IMR-90 (cell line): ENCODE data around the gene RALGAPA1. TPM values are rescaled to one million over a fixed set of nuclear protein-coding genes. Genes with fewer than 3 reads are reported as not detected.
A peak's percentile ranks its signal among the peaks of the same experiment; 100 is the strongest.

Source experiments
- ATAC-seq: fragments of 200-7000 bp; cut with Tn5 transposase; 2 replicates; pipeline ENCODE4 v1.9.1; 2020; ENCODE audit warnings: low read depth, mild to moderate bottlenecking, moderate library complexity
- BruUV-seq: library from RNA; stranded (reverse); fragments of 400-500 nt; replicated peaks from 2 replicates; lab custom pipeline; 2021; lab: Mats Ljungman, UMichigan
- CTCF ChIA-PET: fragments of 300-600 bp; formaldehyde crosslinking; extraction: SDS; loops from one replicate; lab custom pipeline; 2021; ENCODE audit warnings: antibody characterized with exemption; lab: Yijun Ruan, JAX
- POLR2A ChIA-PET: fragments of 300-600 bp; sonication (Branson Sonifier 250); formaldehyde crosslinking; loops from one replicate; lab custom pipeline; 2022; ENCODE audit warnings: antibody characterized with exemption; ENCODE audit not compliant: unreplicated experiment; lab: Charles Lee
- DNase-seq: peaks from one replicate; pipeline ENCODE4 v3.0.0; 2013
- H2AFZ ChIP-seq: replicated peaks from 2 replicates; pipeline ENCODE3; 2013; ENCODE audit warnings: low read length, mild to moderate bottlenecking; ENCODE audit not compliant: poor library complexity
- H2AK5ac ChIP-seq: 2 replicates; pipeline ENCODE4 v1.6.1; 2013; ENCODE audit warnings: low read depth, low read length, inconsistent platforms
- H2AK9ac ChIP-seq: replicated peaks from 2 replicates; pipeline ENCODE3; 2013; ENCODE audit warnings: mild to moderate bottlenecking, low read depth, low read length, moderate library complexity; ENCODE audit not compliant: poor library complexity
- H2BK120ac ChIP-seq: 2 replicates; pipeline ENCODE4 v1.6.1; 2013; ENCODE audit warnings: low read depth, low read length, inconsistent platforms
- H2BK15ac ChIP-seq: 3 replicates; pipeline ENCODE4 v1.6.1; 2013; ENCODE audit warnings: low read depth, low read length, inconsistent platforms
- H2BK20ac ChIP-seq: 2 replicates; pipeline ENCODE4 v1.6.1; 2013; ENCODE audit warnings: low read depth, mild to moderate bottlenecking, inconsistent platforms, low read length, moderate library complexity
- H2BK5ac ChIP-seq: 2 replicates; pipeline ENCODE4 v1.6.1; 2013; ENCODE audit warnings: mild to moderate bottlenecking, low read depth, low read length, inconsistent platforms; ENCODE audit not compliant: poor library complexity, severe bottlenecking
- H3K14ac ChIP-seq: replicated peaks from 2 replicates; pipeline ENCODE4 v1.6.1; 2013; ENCODE audit warnings: low read depth, low read length, inconsistent platforms
- H3K18ac ChIP-seq: 2 replicates; pipeline ENCODE4 v1.6.1; 2013; ENCODE audit warnings: low read depth, low read length, control low read depth
- H3K23ac ChIP-seq: 2 replicates; pipeline ENCODE4 v1.6.1; 2013; ENCODE audit warnings: low read depth, low read length, inconsistent platforms
- H3K27ac ChIP-seq: 2 replicates; pipeline ENCODE4 v1.5.1; 2013; ENCODE audit warnings: mild to moderate bottlenecking, control low read depth, low read length; ENCODE audit not compliant: insufficient read depth
- H3K27me3 ChIP-seq: 2 replicates; pipeline ENCODE4 v1.6.1; 2013; ENCODE audit warnings: low read length; ENCODE audit not compliant: control insufficient read depth, insufficient read depth
- H3K36me3 ChIP-seq: 2 replicates; pipeline ENCODE4 v1.6.1; 2013; ENCODE audit warnings: low read length, mixed read lengths; ENCODE audit not compliant: control insufficient read depth, insufficient read depth
- H3K4ac ChIP-seq: 2 replicates; pipeline ENCODE4 v1.6.1; 2013; ENCODE audit warnings: low read depth, low read length, inconsistent platforms
- H3K4me1 ChIP-seq: 2 replicates; pipeline ENCODE4 v1.6.1; 2013; ENCODE audit warnings: low read length, mixed read lengths; ENCODE audit not compliant: control insufficient read depth, insufficient read depth
- H3K4me2 ChIP-seq: 2 replicates; pipeline ENCODE4 v1.6.1; 2013; ENCODE audit warnings: low read depth, mild to moderate bottlenecking, control low read depth, low read length, moderate library complexity
- H3K4me3 ChIP-seq: 2 replicates; pipeline ENCODE4 v1.5.1; 2013; ENCODE audit warnings: low read depth, mild to moderate bottlenecking, control low read depth, low read length, moderate library complexity; ENCODE audit not compliant: insufficient read depth
- H3K56ac ChIP-seq: 2 replicates; pipeline ENCODE4 v1.6.1; 2013; ENCODE audit warnings: low read length, inconsistent platforms; ENCODE audit not compliant: insufficient read depth; ENCODE audit errors: extremely low read depth
- H3K79me1 ChIP-seq, 2 experiments: 2 replicates each; pipeline ENCODE4 v1.6.1; 2013; ENCODE audit warnings: low read length in 2 of 2, inconsistent platforms in 1 of 2, low read depth in 1 of 2
- H3K9ac ChIP-seq: 2 replicates; pipeline ENCODE4 v1.6.1; 2013; ENCODE audit warnings: low read depth, low read length, control low read depth
- H3K9me1 ChIP-seq: 2 replicates; pipeline ENCODE4 v1.6.1; 2013; ENCODE audit warnings: low read length, inconsistent platforms; ENCODE audit not compliant: insufficient read depth
- H3K9me3 ChIP-seq: 2 replicates; pipeline ENCODE4 v1.6.1; 2013; ENCODE audit warnings: low read length; ENCODE audit not compliant: control insufficient read depth, insufficient read depth
- H4K20me1 ChIP-seq: 2 replicates; pipeline ENCODE4 v1.6.1; 2013; ENCODE audit warnings: low read length, inconsistent platforms; ENCODE audit not compliant: insufficient read depth
- H4K5ac ChIP-seq: 2 replicates; pipeline ENCODE4 v1.6.1; 2013; ENCODE audit warnings: mild to moderate bottlenecking, low read depth, low read length, control low read depth
- H4K8ac ChIP-seq, 2 experiments: 2 replicates each; pipeline ENCODE4 v1.6.1; 2013; ENCODE audit warnings: low read depth in 2 of 2, low read length in 2 of 2, control low read depth in 1 of 2, inconsistent platforms in 1 of 2
- H4K91ac ChIP-seq: 2 replicates; pipeline ENCODE4 v1.6.1; 2013; ENCODE audit warnings: low read depth, low read length, inconsistent platforms; ENCODE audit not compliant: insufficient read depth
- CEBPB ChIP-seq: IDR thresholded peaks from 2 replicates; pipeline ENCODE4 v1.6.1; 2012; ENCODE audit warnings: low read depth, low read length, improper control_type of control experiment
- FOS ChIP-seq: fragments of 150-350 bp; IDR thresholded peaks from 2 replicates; pipeline ENCODE4 v1.6.1; 2016; ENCODE audit warnings: low read depth, low read length
- WGBS, 2 experiments: methylation state at CpG; one replicate each; pipeline versions ENCODE4 v1.1.5 to v1.1.7; 2013; ENCODE audit warnings: missing lambda C conversion rate in 2 of 2; ENCODE audit not compliant: insufficient read length in 1 of 2; ENCODE audit errors: extremely low coverage in 2 of 2; 5-methylcytosine and 5-hydroxymethylcytosine counted together
- dilution Hi-C: fragments of 300-500 bp; cut with HindIII; formaldehyde crosslinking; loops from one replicate; pipeline ENCODE4 v1.14.3; 2018; ENCODE audit warnings: low sequenced_read_pairs; ENCODE audit not compliant: unreplicated experiment
- in situ Hi-C: fragments of 300-500 bp; cut with MboI; formaldehyde crosslinking; loops from 3 replicates; pipeline ENCODE4 v1.14.3; 2019; ENCODE audit warnings: low sequenced_read_pairs, inconsistent platforms, mixed read lengths
- intact Hi-C: fragments of 100-400 bp; cut with micrococcal nuclease; formaldehyde crosslinking; loops from 2 replicates; pipeline ENCODE4 v1.10.0; 2022
- polyA plus RNA-seq, 3 experiments: library from polyadenylated mRNA; depleted of rRNA; stranded (reverse); fragments of >200 nt; gene quantifications; 2 replicates each; pipeline ENCODE4 v1.2.3, GENCODE V29; 2012; ENCODE audit warnings: low replicate concordance in 1 of 3
- total RNA-seq: library from RNA; depleted of rRNA; stranded (reverse); fragments of >200 nt; gene quantifications from 2 replicates; pipeline ENCODE4 v1.2.3, GENCODE V29; 2012

Gene RALGAPA1
- total and polyA plus RNA-seq, 2 of the 4 experiments (the other 2 are of a cell fraction) = 5.1 to 25.6 TPM

- Histone ChIP-seq H2AK9ac (no peak overlapping the region), H2BK120ac (no peak overlapping the region), H3K18ac (no peak overlapping the region), H3K9me3 (no peaks in the 10 kb centered on the region), H2BK15ac (no peak overlapping the region), H4K5ac (no peak overlapping the region), H3K9ac (no peak overlapping the region), H3K4me2 (no peak overlapping the region), H3K27me3 (no peaks in the 10 kb centered on the region), H3K4ac (no peak overlapping the region), H3K4me1 (no peaks in the 10 kb centered on the region), H3K14ac (no peak overlapping the region), H4K91ac (no peak overlapping the region), H2AFZ (no peak overlapping the region), H3K56ac (no peak overlapping the region), H3K36me3 (peaks cover 5% of the 10 kb centered on the region), H3K9me1 (no peaks in the 10 kb centered on the region), H4K8ac (no peak overlapping the region), H3K27ac (no peak overlapping the region), H3K79me1 (no peaks in the 10 kb centered on the region), H2BK5ac (no peak overlapping the region), H4K20me1 (no peaks in the 10 kb centered on the region), H3K23ac (no peak overlapping the region), H2AK5ac (no peak overlapping the region), H3K4me3 (no peak overlapping the region), H2BK20ac (no peak overlapping the region)
- in situ Hi-C loops (no loop called here), dilution Hi-C loops (loop anchor here (25.0 kb wide), 1 partner anchor 241 kb away; no protein-coding TSS in a partner anchor), intact Hi-C loops (loop anchor here (1.0 kb wide), 1 partner anchor 8 kb away; no protein-coding TSS in a partner anchor)
- no peak for DNase-seq
- no CpG with 5 or more reads among the region's 1 CpG for WGBS, 2 experiments
- CTCF ChIA-PET = no interaction called here
- no peak for TF ChIP-seq FOS
- peak; percentile 68 for TF ChIP-seq CEBPB
- BruUV-seq = no TSS peak
- ATAC-seq = no peak
- POLR2A ChIA-PET = no interaction called here
Observed at GRCh38 chr14:35678403-35679028, 130.6 kb downstream of the RALGAPA1 start.
